ENCODE measurements around the gene PPARGC1A. TPM values are rescaled to one million over a fixed set of nuclear protein-coding genes. Genes with fewer than 3 reads are reported as not detected.

Gene PPARGC1A
- total RNA-seq, 1 experiment from 2014 or later: 1.9 TPM

DNA sequence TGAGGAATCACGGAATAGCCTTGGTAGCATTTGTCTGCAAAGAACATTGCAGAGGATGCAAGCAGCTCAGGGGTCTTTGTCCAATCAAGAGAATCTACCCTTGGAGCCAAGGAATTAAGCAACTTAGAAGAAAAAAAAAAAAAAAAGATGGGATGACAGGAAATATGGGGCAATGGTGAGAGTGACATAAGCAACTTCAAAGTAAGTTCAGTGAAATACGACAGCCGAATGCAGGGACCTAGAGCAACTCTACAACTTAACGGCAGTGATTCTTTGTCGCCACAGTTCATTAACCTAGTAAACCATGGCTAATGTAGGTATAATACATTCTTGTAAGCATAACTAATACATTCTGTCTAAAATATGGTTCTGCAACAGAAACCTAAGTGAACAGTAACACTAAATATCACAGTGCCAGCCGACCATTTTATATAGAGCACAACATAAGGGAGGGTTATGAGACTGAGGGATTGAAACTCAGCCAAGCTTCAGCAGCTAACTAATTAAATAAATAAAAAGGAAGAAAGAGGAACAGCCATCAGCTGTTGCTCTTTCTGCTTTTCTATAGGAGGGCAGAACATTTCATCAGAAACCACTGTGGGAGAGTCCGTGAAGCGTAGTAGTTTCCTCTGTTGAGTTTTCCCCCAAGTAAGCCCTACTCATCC is 74.7 kb downstream of the PPARGC1A start:
- POLR2A ChIA-PET: interaction anchor here (1.2 kb wide), 1 partner anchor 13 kb away, joined by 5 read pairs; no protein-coding TSS in a partner anchor
- Mint-ChIP-seq H3K9me3 (no peaks in the 10 kb centered on the region; the same call in 1 of the 2 replicates), H3K27ac (no peak overlapping the region), H3K27me3 (ENCODE audit: low read depth) (no peaks in the 10 kb centered on the region), H3K4me3 (no peak overlapping the region), H3K4me1 (peaks cover 18% of the 10 kb centered on the region), H3K36me3 (no peaks in the 10 kb centered on the region; the same call in 1 of the 2 replicates)
- TF ChIP-seq ZNF317 (CRISPR knock-in tag; IDR thresholded peaks at IDR 0.05; ENCODE audit: borderline replicate concordance, low read depth): no peak
- TF ChIP-seq, protein P1, sequence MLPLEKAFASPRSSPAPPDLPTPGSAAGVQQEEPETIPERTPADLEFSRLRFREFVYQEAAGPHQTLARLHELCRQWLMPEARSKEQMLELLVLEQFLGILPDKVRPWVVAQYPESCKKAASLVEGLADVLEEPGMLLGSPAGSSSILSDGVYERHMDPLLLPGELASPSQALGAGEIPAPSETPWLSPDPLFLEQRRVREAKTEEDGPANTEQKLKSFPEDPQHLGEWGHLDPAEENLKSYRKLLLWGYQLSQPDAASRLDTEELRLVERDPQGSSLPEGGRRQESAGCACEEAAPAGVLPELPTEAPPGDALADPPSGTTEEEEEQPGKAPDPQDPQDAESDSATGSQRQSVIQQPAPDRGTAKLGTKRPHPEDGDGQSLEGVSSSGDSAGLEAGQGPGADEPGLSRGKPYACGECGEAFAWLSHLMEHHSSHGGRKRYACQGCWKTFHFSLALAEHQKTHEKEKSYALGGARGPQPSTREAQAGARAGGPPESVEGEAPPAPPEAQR (CRISPR knock-in tag; IDR thresholded peaks at IDR 0.05): no peak
- TF ChIP-seq SMAD3 (CRISPR knock-in tag; IDR thresholded peaks at IDR 0.05; ENCODE audit: borderline replicate concordance): no peak
- TF ChIP-seq GTF2I (CRISPR knock-in tag; conservative IDR thresholded peaks at IDR 0.05): no peak
- no peak for TF ChIP-seq IRF2 (CRISPR knock-in tag; IDR thresholded peaks at IDR 0.05; ENCODE audit: borderline replicate concordance, low read depth)
- TF ChIP-seq ZNF396 (CRISPR knock-in tag; IDR thresholded peaks at IDR 0.05; ENCODE audit: borderline replicate concordance): no peak
- TF ChIP-seq, protein P2, sequence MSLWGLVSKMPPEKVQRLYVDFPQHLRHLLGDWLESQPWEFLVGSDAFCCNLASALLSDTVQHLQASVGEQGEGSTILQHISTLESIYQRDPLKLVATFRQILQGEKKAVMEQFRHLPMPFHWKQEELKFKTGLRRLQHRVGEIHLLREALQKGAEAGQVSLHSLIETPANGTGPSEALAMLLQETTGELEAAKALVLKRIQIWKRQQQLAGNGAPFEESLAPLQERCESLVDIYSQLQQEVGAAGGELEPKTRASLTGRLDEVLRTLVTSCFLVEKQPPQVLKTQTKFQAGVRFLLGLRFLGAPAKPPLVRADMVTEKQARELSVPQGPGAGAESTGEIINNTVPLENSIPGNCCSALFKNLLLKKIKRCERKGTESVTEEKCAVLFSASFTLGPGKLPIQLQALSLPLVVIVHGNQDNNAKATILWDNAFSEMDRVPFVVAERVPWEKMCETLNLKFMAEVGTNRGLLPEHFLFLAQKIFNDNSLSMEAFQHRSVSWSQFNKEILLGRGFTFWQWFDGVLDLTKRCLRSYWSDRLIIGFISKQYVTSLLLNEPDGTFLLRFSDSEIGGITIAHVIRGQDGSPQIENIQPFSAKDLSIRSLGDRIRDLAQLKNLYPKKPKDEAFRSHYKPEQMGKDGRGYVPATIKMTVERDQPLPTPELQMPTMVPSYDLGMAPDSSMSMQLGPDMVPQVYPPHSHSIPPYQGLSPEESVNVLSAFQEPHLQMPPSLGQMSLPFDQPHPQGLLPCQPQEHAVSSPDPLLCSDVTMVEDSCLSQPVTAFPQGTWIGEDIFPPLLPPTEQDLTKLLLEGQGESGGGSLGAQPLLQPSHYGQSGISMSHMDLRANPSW (CRISPR knock-in tag; conservative IDR thresholded peaks at IDR 0.05; ENCODE audit: low read depth): no peak
- no peak for TF ChIP-seq NFYB (CRISPR knock-in tag; conservative IDR thresholded peaks at IDR 0.05; ENCODE audit: low read depth)
- no peak for TF ChIP-seq FOXP1 (CRISPR knock-in tag; IDR thresholded peaks at IDR 0.05; ENCODE audit: borderline replicate concordance)
- TF ChIP-seq EMX1 (CRISPR knock-in tag; IDR thresholded peaks at IDR 0.05): no peak
- TF ChIP-seq TEAD4 (CRISPR knock-in tag; IDR thresholded peaks at IDR 0.05): no peak
- TF ChIP-seq KAT7 (CRISPR knock-in tag; IDR thresholded peaks at IDR 0.05; ENCODE audit: borderline replicate concordance): no peak
- TF ChIP-seq, protein P3, sequence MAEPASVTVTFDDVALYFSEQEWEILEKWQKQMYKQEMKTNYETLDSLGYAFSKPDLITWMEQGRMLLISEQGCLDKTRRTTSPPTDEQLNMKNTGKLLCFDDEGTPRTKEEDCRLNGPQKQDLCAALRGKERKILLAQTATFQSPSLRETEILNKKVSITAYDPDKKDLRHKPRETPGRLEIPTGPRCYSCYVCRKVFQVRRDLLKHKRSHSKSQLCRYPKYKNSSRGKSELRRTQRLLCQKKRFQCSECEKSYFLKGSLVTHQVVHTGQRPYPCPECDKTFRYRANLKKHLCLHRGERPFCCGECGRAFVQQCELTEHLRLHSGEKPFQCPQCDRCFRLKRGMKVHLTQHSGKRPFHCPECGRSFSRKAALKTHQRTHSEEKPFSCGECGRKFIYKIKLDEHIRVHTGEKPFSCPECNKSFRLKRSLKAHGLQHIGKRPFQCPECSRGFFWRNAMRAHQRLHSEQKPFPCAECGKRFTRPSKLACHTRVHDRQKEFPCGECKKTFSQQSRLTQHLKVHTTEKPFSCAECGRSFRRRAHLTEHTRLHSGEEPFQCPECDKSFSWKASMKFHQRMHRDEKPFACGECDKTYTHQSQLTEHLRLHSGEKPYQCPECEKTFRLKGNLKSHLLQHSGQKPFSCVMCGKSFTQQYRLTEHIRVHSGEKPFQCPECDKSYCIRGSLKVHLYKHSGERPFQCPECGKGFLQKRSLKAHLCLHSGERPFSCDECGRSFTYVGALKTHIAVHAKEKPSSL (CRISPR knock-in tag; conservative IDR thresholded peaks at IDR 0.05): no peak
- TF ChIP-seq ZNF232 (CRISPR knock-in tag; IDR thresholded peaks at IDR 0.05): no peak
- TF ChIP-seq, protein P4, sequence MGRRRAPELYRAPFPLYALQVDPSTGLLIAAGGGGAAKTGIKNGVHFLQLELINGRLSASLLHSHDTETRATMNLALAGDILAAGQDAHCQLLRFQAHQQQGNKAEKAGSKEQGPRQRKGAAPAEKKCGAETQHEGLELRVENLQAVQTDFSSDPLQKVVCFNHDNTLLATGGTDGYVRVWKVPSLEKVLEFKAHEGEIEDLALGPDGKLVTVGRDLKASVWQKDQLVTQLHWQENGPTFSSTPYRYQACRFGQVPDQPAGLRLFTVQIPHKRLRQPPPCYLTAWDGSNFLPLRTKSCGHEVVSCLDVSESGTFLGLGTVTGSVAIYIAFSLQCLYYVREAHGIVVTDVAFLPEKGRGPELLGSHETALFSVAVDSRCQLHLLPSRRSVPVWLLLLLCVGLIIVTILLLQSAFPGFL (CRISPR knock-in tag; IDR thresholded peaks at IDR 0.05; ENCODE audit: borderline replicate concordance): no peak
- no peak for TF ChIP-seq TCF7 (CRISPR knock-in tag; IDR thresholded peaks at IDR 0.05; ENCODE audit: low read depth)
- ATAC-seq: no peak
- CTCF ChIA-PET: no interaction called here
- DNase-seq (ENCODE audit: low spot score): no peak

DNA sequence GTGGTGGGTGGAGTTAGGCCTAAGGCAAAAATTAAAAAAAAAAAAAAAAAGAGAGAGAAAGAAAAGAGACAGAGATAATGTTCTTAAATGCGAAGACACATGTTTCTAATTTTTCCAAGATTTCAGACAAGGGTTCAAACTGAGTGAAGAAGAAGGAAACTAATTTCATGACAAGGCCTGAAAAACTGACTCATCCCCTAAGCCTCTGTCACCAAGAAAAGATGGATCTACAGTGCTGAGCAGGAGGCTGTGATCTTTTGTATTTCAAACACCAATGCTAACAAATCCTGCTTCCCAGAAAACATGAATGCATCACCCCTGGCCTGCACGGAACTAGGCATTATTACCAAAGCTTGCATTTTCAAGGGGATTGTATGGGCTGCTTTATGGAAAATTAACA is 75.3 kb downstream of the PPARGC1A start:
- no peak overlapping the region for H3K27ac Mint-ChIP-seq
- POLR2A ChIA-PET: interaction anchor here (1.2 kb wide), 1 partner anchor 13 kb away, joined by 5 read pairs; no protein-coding TSS in a partner anchor
- no peaks in the 10 kb centered on the region for H3K27me3 Mint-ChIP-seq (ENCODE audit: low read depth)
- TF ChIP-seq ZNF317 (CRISPR knock-in tag; IDR thresholded peaks at IDR 0.05; ENCODE audit: borderline replicate concordance, low read depth) (no peak), SMAD3 (CRISPR knock-in tag; IDR thresholded peaks at IDR 0.05; ENCODE audit: borderline replicate concordance) (no peak), KAT7 (CRISPR knock-in tag; IDR thresholded peaks at IDR 0.05; ENCODE audit: borderline replicate concordance) (no peak), NFE2L1 (CRISPR knock-in tag; IDR thresholded peaks at IDR 0.05) (no peak), RELA (CRISPR knock-in tag; IDR thresholded peaks at IDR 0.05; ENCODE audit: borderline replicate concordance) (no peak), RORB (CRISPR knock-in tag; IDR thresholded peaks at IDR 0.05) (no peak), MXD4 (CRISPR knock-in tag; IDR thresholded peaks at IDR 0.05; ENCODE audit: borderline replicate concordance) (no peak), TP53 (CRISPR knock-in tag; IDR thresholded peaks at IDR 0.05) (no peak), NR2C2 (CRISPR knock-in tag; IDR thresholded peaks at IDR 0.05) (no peak), TEAD4 (CRISPR knock-in tag; IDR thresholded peaks at IDR 0.05) (no peak), PRRX2 (CRISPR knock-in tag; IDR thresholded peaks at IDR 0.05) (no peak)
- TF ChIP-seq, protein P5, sequence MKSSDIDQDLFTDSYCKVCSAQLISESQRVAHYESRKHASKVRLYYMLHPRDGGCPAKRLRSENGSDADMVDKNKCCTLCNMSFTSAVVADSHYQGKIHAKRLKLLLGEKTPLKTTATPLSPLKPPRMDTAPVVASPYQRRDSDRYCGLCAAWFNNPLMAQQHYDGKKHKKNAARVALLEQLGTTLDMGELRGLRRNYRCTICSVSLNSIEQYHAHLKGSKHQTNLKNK (CRISPR knock-in tag; IDR thresholded peaks at IDR 0.05): no peak
- TF ChIP-seq, protein P6, sequence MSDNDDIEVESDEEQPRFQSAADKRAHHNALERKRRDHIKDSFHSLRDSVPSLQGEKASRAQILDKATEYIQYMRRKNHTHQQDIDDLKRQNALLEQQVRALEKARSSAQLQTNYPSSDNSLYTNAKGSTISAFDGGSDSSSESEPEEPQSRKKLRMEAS (CRISPR knock-in tag; IDR thresholded peaks at IDR 0.05): no peak
- TF ChIP-seq, protein P7, sequence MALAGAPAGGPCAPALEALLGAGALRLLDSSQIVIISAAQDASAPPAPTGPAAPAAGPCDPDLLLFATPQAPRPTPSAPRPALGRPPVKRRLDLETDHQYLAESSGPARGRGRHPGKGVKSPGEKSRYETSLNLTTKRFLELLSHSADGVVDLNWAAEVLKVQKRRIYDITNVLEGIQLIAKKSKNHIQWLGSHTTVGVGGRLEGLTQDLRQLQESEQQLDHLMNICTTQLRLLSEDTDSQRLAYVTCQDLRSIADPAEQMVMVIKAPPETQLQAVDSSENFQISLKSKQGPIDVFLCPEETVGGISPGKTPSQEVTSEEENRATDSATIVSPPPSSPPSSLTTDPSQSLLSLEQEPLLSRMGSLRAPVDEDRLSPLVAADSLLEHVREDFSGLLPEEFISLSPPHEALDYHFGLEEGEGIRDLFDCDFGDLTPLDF (CRISPR knock-in tag; IDR thresholded peaks at IDR 0.05): no peak

More for the DNA sequence above, 75.3 kb downstream of the PPARGC1A start:
- Mint-ChIP-seq H3K36me3 (no peaks in the 10 kb centered on the region; the same call in 1 of the 2 replicates), H3K9me3 (no peaks in the 10 kb centered on the region; the same call in 1 of the 2 replicates), H3K4me1 (peaks cover 18% of the 10 kb centered on the region), H3K4me3 (no peak overlapping the region)
- CTCF ChIA-PET: no interaction called here
- DNase-seq (ENCODE audit: low spot score): no peak
- ATAC-seq: no peak
